ENCODE measurements around the gene DOLK.

DNA sequence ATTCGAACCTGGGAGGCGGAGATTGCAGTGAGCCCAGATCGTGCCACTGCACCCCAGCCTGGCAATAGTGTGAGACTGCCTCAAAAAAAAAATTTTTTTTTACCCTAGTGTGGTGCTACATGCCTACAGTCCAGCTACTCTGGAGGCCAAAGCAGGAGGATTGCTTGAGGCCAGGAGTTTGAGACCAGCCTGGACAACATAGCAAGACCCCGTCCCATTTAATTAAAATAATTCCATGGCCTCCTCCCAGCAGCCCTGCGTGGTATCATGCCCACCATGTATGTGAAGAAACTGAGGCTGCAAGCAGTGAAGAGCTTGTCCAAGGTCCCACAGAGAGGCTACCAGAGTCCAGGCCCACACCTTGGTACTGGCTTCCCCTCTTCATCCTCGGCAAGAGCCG, 46.0 kb downstream of the DOLK start:
- no peak for TF ChIP-seq EZH2 (IDR thresholded peaks at IDR 0.05; ENCODE audit: insufficient read depth, low read length)
- TF ChIP-seq, protein P1, sequence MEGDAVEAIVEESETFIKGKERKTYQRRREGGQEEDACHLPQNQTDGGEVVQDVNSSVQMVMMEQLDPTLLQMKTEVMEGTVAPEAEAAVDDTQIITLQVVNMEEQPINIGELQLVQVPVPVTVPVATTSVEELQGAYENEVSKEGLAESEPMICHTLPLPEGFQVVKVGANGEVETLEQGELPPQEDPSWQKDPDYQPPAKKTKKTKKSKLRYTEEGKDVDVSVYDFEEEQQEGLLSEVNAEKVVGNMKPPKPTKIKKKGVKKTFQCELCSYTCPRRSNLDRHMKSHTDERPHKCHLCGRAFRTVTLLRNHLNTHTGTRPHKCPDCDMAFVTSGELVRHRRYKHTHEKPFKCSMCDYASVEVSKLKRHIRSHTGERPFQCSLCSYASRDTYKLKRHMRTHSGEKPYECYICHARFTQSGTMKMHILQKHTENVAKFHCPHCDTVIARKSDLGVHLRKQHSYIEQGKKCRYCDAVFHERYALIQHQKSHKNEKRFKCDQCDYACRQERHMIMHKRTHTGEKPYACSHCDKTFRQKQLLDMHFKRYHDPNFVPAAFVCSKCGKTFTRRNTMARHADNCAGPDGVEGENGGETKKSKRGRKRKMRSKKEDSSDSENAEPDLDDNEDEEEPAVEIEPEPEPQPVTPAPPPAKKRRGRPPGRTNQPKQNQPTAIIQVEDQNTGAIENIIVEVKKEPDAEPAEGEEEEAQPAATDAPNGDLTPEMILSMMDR (IDR thresholded peaks at IDR 0.05; ENCODE audit: insufficient read depth, low read depth, low read length) = no peak

All from astrocyte (in vitro differentiated cells and primary cell).